Uterus (tissue), 4 donors: ENCODE results near the gene DHX35. TPM values are rescaled to one million over a fixed set of nuclear protein-coding genes. Genes with fewer than 3 reads are reported as not detected.

ENCODE experiments used
- DNase-seq, 2 donors: peaks; one replicate each; pipeline ENCODE4 v3.0.0-alpha.2; 2019 to 2020
- H3K27ac ChIP-seq, 2 donors: fragments of 200-600 bp; sonication (generic); 1 replicate in 1 of 2; 2 replicates in 1 of 2; pipeline ENCODE4 v1.5.1; 2016 to 2018
- H3K27me3 ChIP-seq, 2 donors: fragments of 200-600 bp; sonication (generic); one replicate each; pipeline ENCODE4 v1.5.1; 2018 to 2019; ENCODE audit warnings: control low read depth in 1 of 2
- H3K36me3 ChIP-seq, 2 donors: fragments of 200-600 bp; sonication (generic); one replicate each; pipeline ENCODE4 v1.5.1; 2019; ENCODE audit warnings: control low read depth in 1 of 2
- H3K4me1 ChIP-seq, 2 donors: fragments of 200-600 bp; sonication (generic); one replicate each; pipeline ENCODE4 v1.5.1; 2018 to 2019; ENCODE audit warnings: control low read depth in 1 of 2
- H3K4me3 ChIP-seq, 2 donors: fragments of 200-600 bp; sonication (generic); 1 replicate in 1 of 2; 2 replicates in 1 of 2; pipeline ENCODE4 v1.5.1; 2018 to 2019; ENCODE audit warnings: mild to moderate bottlenecking in 1 of 2
- H3K9me3 ChIP-seq, 2 donors: fragments of 200-600 bp; sonication (generic); one replicate each; pipeline ENCODE4 v1.5.1; 2019; ENCODE audit warnings: control low read depth in 1 of 2
- POLR2A ChIP-seq, 2 donors: fragments of 450-650 bp; IDR thresholded peaks; one replicate each; pipeline ENCODE4 v1.6.1; 2016; ENCODE audit warnings: antibody characterized with exemption in 2 of 2, mild to moderate bottlenecking in 1 of 2, moderate library complexity in 1 of 2
- intact Hi-C: fragments of 100-400 bp; cut with DNase I; formaldehyde crosslinking; loops from one replicate; pipeline ENCODE4 v1.15.1; 2023; ENCODE audit warnings: low total_unique reads
- total RNA-seq, 4 donors: library from RNA; depleted of rRNA in 3 of 4; stranded (reverse); fragments of >200 nt in 3 of 4; gene quantifications; one replicate each; pipeline versions ENCODE4 v1.1.0 to v1.2.4, GENCODE V29; 2014 to 2023
- TF ChIP-seq, protein P1 (sequence below), 4 experiments: fragments of 200-600 bp in 2 of 4; fragments of 450-650 bp in 2 of 4; sonication (generic) in 2 of 4; IDR thresholded peaks; one replicate each; pipeline ENCODE4 v1.5.1; 2016 to 2019; ENCODE audit warnings: antibody characterized with exemption in 4 of 4, mild to moderate bottlenecking in 2 of 4, moderate library complexity in 1 of 4
- donor health status: DM: yes; HTN: yes; CAD: no.

Gene DHX35
- total RNA-seq, 4 donors from 2014 or later = 17.7 to 23.5 (median 21.6) TPM

GRCh38 chr20:39016041-39016440 is 53.9 kb downstream of the DHX35 start:
- Histone ChIP-seq H3K27me3 (no peaks in the 10 kb centered on the region), H3K9me3 (no peaks in the 10 kb centered on the region), H3K27ac (no peak overlapping the region), H3K4me3 (no peak overlapping the region), H3K4me1 (no peaks in the 10 kb centered on the region), H3K36me3 (no peaks in the 10 kb centered on the region)
- DNase-seq = no peak
- TF ChIP-seq POLR2A (IDR thresholded peaks at IDR 0.05) = no peak
- TF ChIP-seq, protein P1, sequence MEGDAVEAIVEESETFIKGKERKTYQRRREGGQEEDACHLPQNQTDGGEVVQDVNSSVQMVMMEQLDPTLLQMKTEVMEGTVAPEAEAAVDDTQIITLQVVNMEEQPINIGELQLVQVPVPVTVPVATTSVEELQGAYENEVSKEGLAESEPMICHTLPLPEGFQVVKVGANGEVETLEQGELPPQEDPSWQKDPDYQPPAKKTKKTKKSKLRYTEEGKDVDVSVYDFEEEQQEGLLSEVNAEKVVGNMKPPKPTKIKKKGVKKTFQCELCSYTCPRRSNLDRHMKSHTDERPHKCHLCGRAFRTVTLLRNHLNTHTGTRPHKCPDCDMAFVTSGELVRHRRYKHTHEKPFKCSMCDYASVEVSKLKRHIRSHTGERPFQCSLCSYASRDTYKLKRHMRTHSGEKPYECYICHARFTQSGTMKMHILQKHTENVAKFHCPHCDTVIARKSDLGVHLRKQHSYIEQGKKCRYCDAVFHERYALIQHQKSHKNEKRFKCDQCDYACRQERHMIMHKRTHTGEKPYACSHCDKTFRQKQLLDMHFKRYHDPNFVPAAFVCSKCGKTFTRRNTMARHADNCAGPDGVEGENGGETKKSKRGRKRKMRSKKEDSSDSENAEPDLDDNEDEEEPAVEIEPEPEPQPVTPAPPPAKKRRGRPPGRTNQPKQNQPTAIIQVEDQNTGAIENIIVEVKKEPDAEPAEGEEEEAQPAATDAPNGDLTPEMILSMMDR (IDR thresholded peaks at IDR 0.05) = no peak
- intact Hi-C loops = no loop called here

DNA sequence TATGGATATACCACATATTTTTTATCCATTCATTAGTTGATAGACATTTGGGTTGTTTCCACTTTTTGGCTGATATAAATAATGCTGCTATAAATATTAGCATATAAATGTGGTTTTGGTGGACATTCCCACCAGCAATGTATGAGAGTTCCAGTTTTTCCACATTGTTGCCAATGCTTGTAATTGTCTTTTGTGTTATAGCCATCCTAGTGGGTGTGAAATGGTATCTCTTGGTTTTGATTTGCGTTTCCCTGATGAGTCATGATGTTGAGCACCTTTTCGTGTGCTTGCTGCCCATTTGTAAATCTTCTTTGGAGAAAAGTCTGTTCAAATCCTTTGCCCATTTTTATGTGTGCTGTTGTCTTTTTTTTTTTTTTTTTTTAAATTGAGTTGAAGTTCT is 54.4 kb downstream of the DHX35 start:
- H3K4me1 ChIP-seq = no peaks in the 10 kb centered on the region
- H3K4me3 ChIP-seq = no peak overlapping the region
- no peaks in the 10 kb centered on the region for H3K9me3 ChIP-seq
- H3K27ac ChIP-seq = no peak overlapping the region
- DNase-seq = no peak
- H3K27me3 ChIP-seq = no peaks in the 10 kb centered on the region
- intact Hi-C loops = no loop called here
- H3K36me3 ChIP-seq = no peaks in the 10 kb centered on the region
- TF ChIP-seq, protein P1 (IDR thresholded peaks at IDR 0.05) = no peak

DNA sequence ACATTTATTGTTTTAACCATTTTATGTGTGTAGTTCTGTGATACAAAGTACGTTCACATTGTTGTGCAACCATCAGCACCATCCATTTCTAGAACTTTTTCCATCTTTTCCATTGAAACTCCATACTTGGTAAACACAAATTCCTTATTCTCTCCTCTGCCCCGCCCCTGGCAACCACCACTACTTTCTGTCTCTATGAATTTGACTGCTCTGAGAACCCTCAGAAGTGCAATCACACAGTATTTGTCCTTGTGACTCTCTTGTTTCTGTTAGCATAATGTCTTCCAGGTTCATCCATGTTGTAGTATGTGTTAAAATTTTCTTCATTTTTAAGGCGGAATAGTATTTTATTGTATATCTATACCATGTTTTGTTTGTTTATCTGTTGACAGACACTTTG is 56.9 kb downstream of the DHX35 start:
- H3K36me3 ChIP-seq = no peaks in the 10 kb centered on the region
- H3K4me1 ChIP-seq = no peaks in the 10 kb centered on the region
- no peak for DNase-seq
- H3K27ac ChIP-seq = no peak overlapping the region
- no peak for TF ChIP-seq POLR2A (IDR thresholded peaks at IDR 0.05)
- TF ChIP-seq, protein P1 (IDR thresholded peaks at IDR 0.05) = no peak
- no peak overlapping the region for H3K4me3 ChIP-seq
- no peaks in the 10 kb centered on the region for H3K9me3 ChIP-seq
- no peaks in the 10 kb centered on the region for H3K27me3 ChIP-seq
- intact Hi-C loops = no loop called here

- TF ChIP-seq, protein P1 (IDR thresholded peaks at IDR 0.05) = no peak
- no peak for TF ChIP-seq POLR2A (IDR thresholded peaks at IDR 0.05)
- no peak for DNase-seq
- Histone ChIP-seq H3K27ac (no peak overlapping the region), H3K4me1 (no peaks in the 10 kb centered on the region), H3K36me3 (no peaks in the 10 kb centered on the region), H3K9me3 (no peaks in the 10 kb centered on the region), H3K27me3 (no peaks in the 10 kb centered on the region), H3K4me3 (no peak overlapping the region)
- intact Hi-C loops = no loop called here
Observed at GRCh38 chr20:39019805-39020325, 57.7 kb downstream of the DHX35 start.

DNA sequence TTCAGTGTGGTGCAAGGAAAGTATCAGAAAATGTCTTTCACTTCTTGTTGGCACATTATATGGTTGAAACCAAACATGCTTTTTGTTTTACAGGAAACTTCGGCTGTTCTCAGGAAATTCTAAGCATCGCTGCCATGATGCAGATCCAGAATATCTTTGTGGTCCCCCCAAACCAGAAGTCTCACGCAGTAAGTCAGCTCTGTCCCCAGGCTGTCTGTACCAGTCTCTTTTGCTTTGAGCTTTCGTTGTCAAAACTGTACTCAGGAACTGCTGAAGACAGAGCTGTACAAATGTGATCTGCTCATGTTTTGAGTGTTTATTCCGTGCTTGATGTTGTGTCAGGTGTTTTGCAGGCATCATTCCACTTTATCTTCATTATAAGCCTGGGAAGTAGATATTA is 59.6 kb downstream of the DHX35 start:
- Histone ChIP-seq H3K36me3 (no peaks in the 10 kb centered on the region), H3K4me1 (no peaks in the 10 kb centered on the region), H3K27ac (no peak overlapping the region), H3K4me3 (no peak overlapping the region), H3K9me3 (no peaks in the 10 kb centered on the region), H3K27me3 (no peaks in the 10 kb centered on the region)
- DNase-seq = no peak
- intact Hi-C loops = no loop called here
- TF ChIP-seq, protein P1 (IDR thresholded peaks at IDR 0.05) = no peak
- no peak for TF ChIP-seq POLR2A (IDR thresholded peaks at IDR 0.05)
